OCI-LY7 (cell line): Measurements from ENCODE around the gene CH25H. TPM values are rescaled to one million over a fixed set of nuclear protein-coding genes. Genes with fewer than 3 reads are reported as not detected.

Experiments used
- BruUV-seq: library from RNA; stranded (reverse); fragments of 400-500 nt; replicated peaks from 2 replicates; lab custom pipeline; 2021; lab: Mats Ljungman, UMichigan
- CTCF ChIA-PET: fragments of 300-600 bp; sonication (Branson Sonifier 250); formaldehyde crosslinking; loops from one replicate; lab custom pipeline; 2022; ENCODE audit warnings: antibody characterized with exemption; ENCODE audit not compliant: unreplicated experiment; lab: Charles Lee
- POLR2A ChIA-PET: fragments of 300-600 bp; sonication (Branson Sonifier 250); formaldehyde crosslinking; loops from one replicate; lab custom pipeline; 2022; ENCODE audit warnings: antibody characterized with exemption; lab: Charles Lee
- DNase-seq: peaks from one replicate; pipeline ENCODE4 v3.0.0-alpha.2; 2015; ENCODE audit warnings: low spot score
- H2AFZ ChIP-seq: fragments of 200-600 bp; sonication (generic), shearing (Covaris generic); 2 replicates; pipeline ENCODE4 v1.6.1; 2014; ENCODE audit warnings: mild to moderate bottlenecking, antibody characterized with exemption, low read length, moderate library complexity
- H3K27ac ChIP-seq: fragments of 200-600 bp; sonication (generic); 2 replicates; pipeline ENCODE4 v1.5.1; 2014; ENCODE audit warnings: mixed run types, low read depth, mild to moderate bottlenecking, moderate library complexity, low read length, inconsistent platforms; ENCODE audit not compliant: poor library complexity, severe bottlenecking
- H3K36me3 ChIP-seq: fragments of 200-600 bp; sonication (generic); 2 replicates; pipeline ENCODE4 v1.6.1; 2014; ENCODE audit warnings: mild to moderate bottlenecking, antibody characterized with exemption, low read length, moderate library complexity, mixed read lengths; ENCODE audit not compliant: insufficient read depth
- H3K4me1 ChIP-seq: fragments of 200-600 bp; sonication (generic); 2 replicates; pipeline ENCODE4 v1.5.1; 2014; ENCODE audit warnings: mild to moderate bottlenecking, low read length; ENCODE audit not compliant: insufficient read depth, poor library complexity, severe bottlenecking
- H3K4me2 ChIP-seq: fragments of 200-600 bp; sonication (generic); 2 replicates; pipeline ENCODE4 v1.6.1; 2014; ENCODE audit warnings: mild to moderate bottlenecking, low read length
- H3K4me3 ChIP-seq: fragments of 200-600 bp; sonication (generic); 2 replicates; pipeline ENCODE4 v1.5.1; 2014; ENCODE audit warnings: mild to moderate bottlenecking, low read depth, low read length; ENCODE audit not compliant: poor library complexity, severe bottlenecking
- H3K79me2 ChIP-seq: fragments of 200-600 bp; sonication (generic); 2 replicates; pipeline ENCODE4 v1.6.1; 2016; ENCODE audit warnings: low read depth, mild to moderate bottlenecking, low read length, moderate library complexity, mixed read lengths; ENCODE audit not compliant: insufficient read depth
- H3K9me2 ChIP-seq: fragments of 200-600 bp; sonication (generic); 2 replicates; pipeline ENCODE4 v1.6.1; 2016; ENCODE audit warnings: mild to moderate bottlenecking, low read length, mixed read lengths; ENCODE audit not compliant: insufficient read depth
- H3K9me3 ChIP-seq: fragments of 200-600 bp; sonication (generic); 2 replicates; pipeline ENCODE4 v1.6.1; 2014; ENCODE audit warnings: mild to moderate bottlenecking, mixed run types, low read length, mixed read lengths
- H4K20me1 ChIP-seq: fragments of 200-600 bp; sonication (generic); 2 replicates; pipeline ENCODE4 v1.6.1; 2014; ENCODE audit warnings: mild to moderate bottlenecking, antibody characterized with exemption, low read length, moderate library complexity, mixed read lengths; ENCODE audit not compliant: insufficient read depth
- CTCF ChIP-seq: fragments of 200-600 bp; sonication (generic); conservative IDR thresholded peaks from 2 replicates; pipeline ENCODE4 v1.5.1; 2014; ENCODE audit warnings: mild to moderate bottlenecking, antibody characterized with exemption, low read length, moderate library complexity, mixed read lengths
- EZH2phosphoT487 ChIP-seq: fragments of 200-600 bp; sonication (generic); IDR thresholded peaks from 2 replicates; pipeline ENCODE4 v1.6.1; 2018; ENCODE audit warnings: low read depth, borderline replicate concordance, mild to moderate bottlenecking, mixed run types, antibody characterized with exemption, low read length, moderate library complexity, mixed read lengths
- intact Hi-C: fragments of 100-400 bp; cut with micrococcal nuclease; formaldehyde crosslinking; loops from one replicate; pipeline ENCODE4 v1.10.0; 2022; ENCODE audit not compliant: unreplicated experiment
- total RNA-seq, 2 experiments: library from RNA; depleted of rRNA in 1 of 2; stranded (reverse); fragments of >200 nt in 1 of 2; shearing (Covaris generic) in 1 of 2; gene quantifications; 2 replicates each; pipeline ENCODE4 v1.2.3, GENCODE V29; 2014 to 2022

Gene CH25H
- total RNA-seq, 2 experiments from 2014 or later, result not detected

DNA sequence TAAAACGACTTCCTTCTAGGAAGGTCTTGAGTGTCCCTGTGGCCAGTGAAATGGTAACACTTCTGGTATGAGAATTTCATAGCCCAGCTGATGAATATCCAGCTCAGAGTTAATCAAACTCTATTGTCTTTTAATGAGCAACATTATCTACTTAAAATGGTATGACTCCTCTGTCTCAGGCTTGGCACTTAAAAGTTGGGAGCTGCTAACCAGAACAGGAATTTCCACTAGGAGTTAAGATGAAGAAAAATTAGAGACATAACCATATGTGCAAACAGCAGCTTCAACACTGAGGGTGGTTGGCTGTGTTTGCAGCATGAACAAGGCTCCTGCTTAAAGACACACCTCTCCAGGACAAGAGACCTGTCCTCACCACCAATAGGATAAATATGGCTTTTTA lies 46.8 kb downstream of the CH25H start:
- POLR2A ChIA-PET, result no interaction called here
- TF ChIP-seq EZH2phosphoT487 (no peak), CTCF (no peak)
- Histone ChIP-seq H3K4me1 (no peaks in the 10 kb centered on the region), H4K20me1 (no peaks in the 10 kb centered on the region), H3K9me3 (no peaks in the 10 kb centered on the region), H3K4me2 (no peak overlapping the region), H2AFZ (no peak overlapping the region), H3K4me3 (no peak overlapping the region), H3K9me2 (no peaks in the 10 kb centered on the region), H3K79me2 (no peaks in the 10 kb centered on the region), H3K36me3 (no peaks in the 10 kb centered on the region), H3K27ac (no peak overlapping the region)
- DNase-seq, result no peak
- intact Hi-C loops, result no loop called here
- CTCF ChIA-PET, result no interaction called here
- no TSS peak for BruUV-seq

GRCh38 chr10:89159761-89160160 lies 47.4 kb downstream of the CH25H start:
- no TSS peak for BruUV-seq
- Histone ChIP-seq H3K36me3 (no peaks in the 10 kb centered on the region), H3K4me1 (no peaks in the 10 kb centered on the region), H3K79me2 (no peaks in the 10 kb centered on the region), H3K9me2 (no peaks in the 10 kb centered on the region), H3K9me3 (no peaks in the 10 kb centered on the region), H2AFZ (no peak overlapping the region), H3K4me2 (no peak overlapping the region), H4K20me1 (no peaks in the 10 kb centered on the region), H3K4me3 (no peak overlapping the region), H3K27ac (no peak overlapping the region)
- DNase-seq, result no peak
- ChIA-PET POLR2A (no interaction called here), CTCF (no interaction called here)
- no peak for TF ChIP-seq EZH2phosphoT487
- no peak for TF ChIP-seq CTCF
- intact Hi-C loops, result no loop called here

DNA sequence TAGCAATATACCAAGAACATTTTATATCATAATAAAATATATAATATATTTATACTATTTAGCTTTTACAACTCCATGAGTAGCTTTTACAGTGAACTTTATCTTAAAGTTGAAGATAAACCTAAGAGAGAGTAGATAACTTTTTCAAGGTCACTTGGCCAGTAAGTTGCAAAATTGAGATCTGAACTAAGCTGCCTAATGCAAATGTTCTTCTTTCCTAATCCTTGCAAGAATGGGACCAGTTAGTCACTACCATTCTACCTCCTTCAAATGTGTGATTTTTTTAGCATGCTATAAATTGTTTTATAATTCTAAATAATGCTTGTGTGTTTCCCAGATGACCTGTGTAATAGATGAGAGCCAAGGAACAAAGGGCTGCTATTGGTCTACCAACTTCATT lies 47.8 kb downstream of the CH25H start:
- TF ChIP-seq CTCF, result no peak
- TF ChIP-seq EZH2phosphoT487, result no peak
- Histone ChIP-seq H2AFZ (no peak overlapping the region), H3K9me3 (no peaks in the 10 kb centered on the region), H3K79me2 (no peaks in the 10 kb centered on the region), H3K27ac (no peak overlapping the region), H4K20me1 (no peaks in the 10 kb centered on the region), H3K4me3 (no peak overlapping the region), H3K4me2 (no peak overlapping the region), H3K4me1 (no peaks in the 10 kb centered on the region), H3K36me3 (no peaks in the 10 kb centered on the region), H3K9me2 (no peaks in the 10 kb centered on the region)
- POLR2A ChIA-PET, result no interaction called here
- intact Hi-C loops, result no loop called here
- CTCF ChIA-PET, result no interaction called here
- no TSS peak for BruUV-seq
- DNase-seq, result no peak
